Heart left ventricle (tissue), 16 donors: ENCODE data around the gene EPHB1. TPM values are rescaled to one million over a fixed set of nuclear protein-coding genes. Genes with fewer than 3 reads are reported as not detected.

ENCODE experiments used
- ATAC-seq, 4 donors: fragments of 200-7000 bp; cut with Tn5 transposase; one replicate each; pipeline ENCODE4 v1.9.1; 2020 to 2022; ENCODE audit warnings: moderate library complexity in 4 of 4, mild to moderate bottlenecking in 3 of 4, moderate number of reproducible peaks in 1 of 4
- DNase-seq, 5 donors: peaks; one replicate each; pipeline ENCODE4 v3.0.0-alpha.2; 2020
- H3K27ac ChIP-seq, 12 donors: fragments of 200-600 bp; sonication (generic) in 4 of 12; one replicate each; pipeline versions ENCODE4 v1.5.0 to v1.8.0; 2016 to 2022; ENCODE audit warnings: mild to moderate bottlenecking in 2 of 12
- H3K27me3 ChIP-seq, 9 donors: fragments of 200-600 bp; sonication (generic) in 2 of 9; one replicate each; pipeline versions ENCODE4 v1.5.1 to v1.8.0; 2016 to 2022; ENCODE audit warnings: mild to moderate bottlenecking in 3 of 9
- H3K36me3 ChIP-seq, 9 donors: fragments of 200-600 bp; sonication (generic) in 2 of 9; one replicate each; pipeline versions ENCODE4 v1.5.0 to v1.8.0; 2018 to 2022; ENCODE audit warnings: mild to moderate bottlenecking in 2 of 9
- H3K4me1 ChIP-seq, 12 donors: fragments of 200-600 bp; sonication (generic) in 4 of 12; one replicate each; pipeline versions ENCODE4 v1.5.0 to v1.8.0; 2016 to 2022; ENCODE audit warnings: mild to moderate bottlenecking in 3 of 12
- H3K4me3 ChIP-seq, 12 donors: fragments of 200-600 bp; sonication (generic) in 4 of 12; one replicate each; pipeline versions ENCODE4 v1.5.0 to v1.8.0; 2017 to 2022; ENCODE audit warnings: mild to moderate bottlenecking in 9 of 12, moderate library complexity in 4 of 12
- H3K9me3 ChIP-seq, 12 donors: fragments of 200-600 bp; sonication (generic) in 4 of 12; one replicate each; pipeline versions ENCODE4 v1.5.0 to v1.8.0; 2016 to 2022; ENCODE audit warnings: mild to moderate bottlenecking in 1 of 12
- CTCF ChIP-seq, 12 donors: fragments of 200-600 bp; sonication (generic) in 4 of 12; IDR thresholded peaks; one replicate each; pipeline versions ENCODE4 v1.5.0 to v1.8.0; 2018 to 2022; ENCODE audit warnings: antibody characterized with exemption in 12 of 12, mild to moderate bottlenecking in 5 of 12
- POLR2A ChIP-seq, 2 donors: fragments of 450-650 bp; IDR thresholded peaks; one replicate each; pipeline ENCODE4 v1.6.1; 2017; ENCODE audit warnings: antibody characterized with exemption in 2 of 2, mild to moderate bottlenecking in 2 of 2, moderate library complexity in 2 of 2
- WGBS, 4 donors: extraction: QIAGEN DNeasy Blood & Tissue Kit in 2 of 4; methylation state at CpG; one replicate each; pipeline versions ENCODE4 v1.1.5 to v1.1.7; 2013 to 2018; 5-methylcytosine and 5-hydroxymethylcytosine counted together
- intact Hi-C, 10 donors: fragments of 100-400 bp; cut with DNase I; formaldehyde crosslinking; loops; one replicate each; pipeline versions ENCODE4 v1.11.1 to v1.14.2; 2022
- polyA plus RNA-seq, 2 donors: library from polyadenylated mRNA; stranded (reverse); fragments of 200-250 nt; gene quantifications; one replicate each; pipeline ENCODE4 v1.2.3, GENCODE V29; 2013
- total RNA-seq, 9 donors: library from RNA; depleted of rRNA in 2 of 9; stranded (reverse); fragments of >200 nt in 2 of 9; fragmentation: NEBNext Ultra II Directional in 3 of 9; extraction: Animal tissue kit (Norgen Biotek cat#: 25700) in 3 of 9; gene quantifications; one replicate each; pipeline versions ENCODE4 v1.1.0 to v1.2.4, GENCODE V29; 2016 to 2023
- donor health status: ischemic (EF 13 %, LVEDD 7.1; RV severe dilation, severe dysfunction).
- donor health status: healthy with polysubstance abuse.
- donor health status: DM: no; HTN: yes; CAD: no.
- donor health status: DM: no; HTN: no; CAD: no.
- donor health status: ischemic (EF 25% LVEDD 6.9; RV normal size, moderate dysfunction).
- donor health status: ischemic (EF 25% LVEDD 5.7; RV mildly dilated, moderate dysfunction).
- donor health status: healthy.
- donor health status: DM: yes; HTN: yes; CAD: no.
- donor health status: ischemic (EF 35%, LVEDD 5.7; RV mildly dilated, moderate dysfunction).
- donor health status: nonischemic (EF 11% LVEDD 7.7; RV severe dilation, severe dysfunction).
- donor health status: DM: yes; HTN: yes; CAD: no.
- donor health status: PGD.
- donor health status: ischemic (EF 29% LVEDD 5.4; RV normal size, mild dysfunction).
- donor health status: nonischemic (EF 23%, LVEDD 6.1; RV moderate dilation, normal function).

The EPHB1 gene
- total and polyA plus RNA-seq, 11 donors, result 0.31 to 2.2 (median 1.1) TPM

- Histone ChIP-seq H3K9me3 (no peaks in the 10 kb centered on the region), H3K4me1 (no peaks in the 10 kb centered on the region), H3K36me3 (no peaks in the 10 kb centered on the region), H3K4me3 (no peak overlapping the region), H3K27me3 (no peaks in the 10 kb centered on the region), H3K27ac (no peak overlapping the region)
- intact Hi-C loops, result no loop called here
- TF ChIP-seq POLR2A (IDR thresholded peaks at IDR 0.05), result no peak
- no peak for TF ChIP-seq CTCF (IDR thresholded peaks at IDR 0.05)
- no peak for DNase-seq
- WGBS, 4 donors, result 66 to 76% (median 73%) methylated on average over 5 of the region's 5 CpGs
- ATAC-seq, result no peak
Observed at GRCh38 chr3:135141160-135141559, 346.1 kb downstream of the EPHB1 start.

- Histone ChIP-seq H3K27ac (no peak overlapping the region), H3K4me3 (no peak overlapping the region), H3K9me3 (no peaks in the 10 kb centered on the region), H3K36me3 (no peaks in the 10 kb centered on the region), H3K4me1 (no peaks in the 10 kb centered on the region), H3K27me3 (no peaks in the 10 kb centered on the region)
- DNase-seq, result no peak
- TF ChIP-seq POLR2A (IDR thresholded peaks at IDR 0.05) (no peak), CTCF (IDR thresholded peaks at IDR 0.05) (no peak)
- intact Hi-C loops, result no loop called here
- no peak for ATAC-seq
- 66 to 82% (median 77%) methylated on average over 2 of the region's 2 CpGs for WGBS, 4 donors
Observed at GRCh38 chr3:135141672-135142071, 346.6 kb downstream of the EPHB1 start.

GRCh38 chr3:135142530-135142929 is 347.5 kb downstream of the EPHB1 start:
- TF ChIP-seq CTCF (IDR thresholded peaks at IDR 0.05) (no peak), POLR2A (IDR thresholded peaks at IDR 0.05) (no peak)
- intact Hi-C loops, result no loop called here

GRCh38 chr3:135143474-135143873 is 348.4 kb downstream of the EPHB1 start:
- no peaks in the 10 kb centered on the region for H3K9me3 ChIP-seq
- no peaks in the 10 kb centered on the region for H3K36me3 ChIP-seq
- DNase-seq (no peak), ATAC-seq (no peak)
- TF ChIP-seq CTCF (IDR thresholded peaks at IDR 0.05) (no peak), POLR2A (IDR thresholded peaks at IDR 0.05) (no peak)
- H3K4me1 ChIP-seq, result no peaks in the 10 kb centered on the region
- WGBS, 4 donors, result 86 to 100% (median 92%) methylated on average over 1 to 2 of the region's 2 CpGs
- intact Hi-C loops, result no loop called here
- H3K27me3 ChIP-seq, result no peaks in the 10 kb centered on the region
- no peak overlapping the region for H3K4me3 ChIP-seq
- H3K27ac ChIP-seq, result no peak overlapping the region

More at GRCh38 chr3:135142530-135142929, 347.5 kb downstream of the EPHB1 start:
- H3K4me3 ChIP-seq, result no peak overlapping the region
- H3K27me3 ChIP-seq, result no peaks in the 10 kb centered on the region
- H3K36me3 ChIP-seq, result no peaks in the 10 kb centered on the region
- DNase-seq (no peak), ATAC-seq (no peak)
- no peaks in the 10 kb centered on the region for H3K4me1 ChIP-seq
- H3K9me3 ChIP-seq, result no peaks in the 10 kb centered on the region
- no peak overlapping the region for H3K27ac ChIP-seq
- WGBS, 4 donors, result 73 to 92% (median 86%) methylated on average over 5 of the region's 5 CpGs
